C4-2B (cell line): Measurements from ENCODE around the gene MRFAP1L1.

Experiments
- CTCF ChIP-seq: fragments of 450-650 bp; conservative IDR thresholded peaks from 2 replicates; pipeline ENCODE4 v1.5.1; 2017; ENCODE audit warnings: mild to moderate bottlenecking
- ZFX ChIP-seq: fragments of 450-650 bp; IDR thresholded peaks from 2 replicates; pipeline ENCODE4 v1.6.1; 2017

GRCh38 chr4:6746721-6747293, 37.1 kb upstream of the MRFAP1L1 start:
- TF ChIP-seq CTCF, result no peak
- no peak for TF ChIP-seq ZFX
